Skin epidermis (tissue), 12 donors: ENCODE data around the gene LRMDA.
"Not testable (repeated sequence)": the region's sequence is repeated elsewhere in the genome, so short reads cannot be mapped to it uniquely, and the experiment has no call there.

Experiments
- H3K27ac ChIP-seq, 21 experiments: fragments of 200-600 bp; sonication (generic) in 11 of 21; one replicate each; pipeline ENCODE4 v1.5.0; 2020; ENCODE audit warnings: mild to moderate bottlenecking in 3 of 21, inconsistent platforms in 2 of 21, moderate library complexity in 2 of 21
- H3K4me3 ChIP-seq, 7 experiments: fragments of 200-600 bp; sonication (generic) in 2 of 7; one replicate each; pipeline ENCODE4 v1.5.0; 2020; ENCODE audit warnings: inconsistent platforms in 2 of 7, mild to moderate bottlenecking in 2 of 7, moderate library complexity in 1 of 7

The LRMDA gene

GRCh38 chr10:76581506-76582256 is 1150.3 kb downstream of the LRMDA start:
- H3K27ac ChIP-seq = no peak overlapping the region
- no peak overlapping the region for H3K4me3 ChIP-seq

DNA sequence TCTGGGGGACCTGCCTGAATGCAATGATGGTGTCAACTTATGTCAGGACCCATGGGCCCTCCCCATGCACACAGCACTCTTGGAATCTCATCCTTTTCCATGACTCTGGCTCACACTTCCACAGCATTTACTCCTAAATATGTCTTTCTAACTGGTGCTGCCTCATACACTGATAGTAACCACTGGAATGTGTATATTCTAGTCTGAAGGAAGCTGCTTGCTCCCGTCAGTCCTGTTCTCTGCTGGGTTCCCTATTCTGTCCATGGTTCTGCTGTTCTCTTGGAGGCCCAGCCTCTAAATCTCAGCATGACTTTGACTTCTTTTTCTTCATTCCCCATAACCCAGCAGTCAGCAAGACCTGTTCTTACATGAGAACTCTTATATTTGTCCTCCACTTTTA is 1151.1 kb downstream of the LRMDA start:
- H3K4me3 ChIP-seq = no peak overlapping the region
- H3K27ac ChIP-seq = no peak overlapping the region

DNA sequence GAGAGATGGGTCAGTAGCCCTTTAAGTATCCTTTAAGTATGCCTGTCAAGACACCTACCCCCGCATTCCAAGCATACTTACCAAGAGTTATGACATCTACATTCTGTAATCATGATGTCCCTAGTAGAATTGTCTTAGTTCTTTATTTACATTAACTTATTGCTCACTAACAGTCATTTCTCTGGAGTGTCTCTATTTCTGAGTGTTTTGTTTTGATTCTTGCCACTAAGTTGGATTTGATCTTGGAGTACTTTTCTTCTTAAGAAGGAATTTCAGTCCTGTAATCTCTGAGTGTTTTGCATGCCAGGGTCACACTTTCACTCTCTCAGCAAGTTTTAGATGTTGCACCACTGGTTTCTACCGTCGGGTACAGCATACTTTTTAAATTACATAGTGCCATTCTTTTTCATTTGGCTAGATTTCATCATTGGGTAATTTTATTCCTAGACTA is 1152.3 kb downstream of the LRMDA start:
- Histone ChIP-seq H3K4me3 (no peak overlapping the region), H3K27ac (no peak overlapping the region)

DNA sequence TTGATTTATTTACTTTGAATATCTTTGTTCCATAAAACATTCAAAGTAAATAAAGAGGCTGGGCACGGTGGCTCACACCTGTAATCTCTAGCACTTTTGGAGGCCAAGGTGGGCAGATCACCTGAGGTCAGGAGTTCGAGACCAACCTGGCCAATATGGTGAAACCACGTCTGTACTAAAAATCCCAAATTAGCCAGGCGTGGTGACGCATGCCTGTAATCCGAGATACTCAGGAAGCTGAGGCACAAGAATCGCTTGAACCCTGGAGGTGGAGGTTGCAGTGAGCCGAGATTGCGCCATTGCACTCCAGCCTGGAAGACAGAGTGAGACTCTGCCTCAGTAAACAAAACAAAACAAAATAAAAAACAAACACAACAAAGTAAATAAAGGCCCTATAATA is 1153.0 kb downstream of the LRMDA start:
- not testable (repeated sequence) for H3K4me3 ChIP-seq, H3K27ac ChIP-seq
